A549 treated with AZD2906 at 1 μM for 4 hours (cell line): Measurements from ENCODE around the gene SST. TPM values are rescaled to one million over a fixed set of nuclear protein-coding genes. Genes with fewer than 3 reads are reported as not detected.

Source experiments
- total RNA-seq: library from RNA; stranded (reverse); fragments of 200-300 nt; extraction: Qiagen RNA extraction; gene quantifications from 5 replicates; pipeline ENCODE4 v1.2.3, GENCODE V29; 2022

The SST gene
- total RNA-seq = not detected in 5 replicates

GRCh38 chr3:187669675-187670504, at the start of gene SST:
SST (minus strand) TSS chr3:187670394; CDS start chr3:187670291, 103 bp downstream.

GRCh38 chr3:187702507-187703033, 32.4 kb upstream of the SST start, which contains the start of gene RTP2:
RTP2 (minus strand) TSS chr3:187702557; CDS start chr3:187702128, 429 bp downstream.

Other genes starting within 250 kb of the SST start
- not detected in 5 replicates for gene RTP2, start 32.2 kb upstream of the SST start, total RNA-seq
- 13.3 to 17.3 TPM (median 16.2 TPM) in 5 replicates for gene BCL6, start 75.1 kb upstream of the SST start, total RNA-seq